ENCODE data around the gene PLCH1.
A peak's percentile ranks its signal among the peaks of the same experiment; 100 is the strongest.

PLCH1 gene

GRCh38 chr3:155595371-155595770 is 149.5 kb downstream of the PLCH1 start:
- no peaks in the 10 kb centered on the region for H3K4me1 Mint-ChIP-seq
- no peak for DNase-seq (ENCODE audit: low spot score in 2 of 2)
- H3K27ac Mint-ChIP-seq: no peak overlapping the region
- H3K9me3 Mint-ChIP-seq: no peaks in the 10 kb centered on the region
- H3K36me3 Mint-ChIP-seq: no peaks in the 10 kb centered on the region
- H3K4me3 Mint-ChIP-seq: no peak overlapping the region
- no peak for ATAC-seq

GRCh38 chr3:155594526-155595187 is 150.2 kb downstream of the PLCH1 start:
- Mint-ChIP-seq H3K36me3 (no peaks in the 10 kb centered on the region), H3K4me1 (no peaks in the 10 kb centered on the region), H3K9me3 (no peaks in the 10 kb centered on the region), H3K4me3 (no peak overlapping the region), H3K27ac (no peak overlapping the region)
- ATAC-seq (no peak), DNase-seq (ENCODE audit: low spot score in 2 of 2) (no peak)

GRCh38 chr3:155587581-155587980 is 157.3 kb downstream of the PLCH1 start:
- no peak for ATAC-seq
- Mint-ChIP-seq H3K36me3 (no peaks in the 10 kb centered on the region), H3K4me3 (no peak overlapping the region), H3K9me3 (no peaks in the 10 kb centered on the region), H3K4me1 (no peaks in the 10 kb centered on the region), H3K27ac (no peak overlapping the region)
- no peak for DNase-seq (ENCODE audit: low spot score in 2 of 2)

GRCh38 chr3:155585384-155585783 is 159.5 kb downstream of the PLCH1 start:
- no peak for ATAC-seq
- no peak for DNase-seq (ENCODE audit: low spot score in 2 of 2)
- H3K4me1 Mint-ChIP-seq: no peaks in the 10 kb centered on the region
- no peaks in the 10 kb centered on the region for H3K9me3 Mint-ChIP-seq
- no peak overlapping the region for H3K27ac Mint-ChIP-seq
- no peaks in the 10 kb centered on the region for H3K36me3 Mint-ChIP-seq
- H3K4me3 Mint-ChIP-seq: no peak overlapping the region

GRCh38 chr3:155581579-155581978 is 163.3 kb downstream of the PLCH1 start:
- ATAC-seq (no peak), DNase-seq (ENCODE audit: low spot score in 2 of 2) (no peak)
- H3K9me3 Mint-ChIP-seq: no peaks in the 10 kb centered on the region
- no peaks in the 10 kb centered on the region for H3K36me3 Mint-ChIP-seq
- no peak overlapping the region for H3K4me3 Mint-ChIP-seq
- H3K4me1 Mint-ChIP-seq: no peaks in the 10 kb centered on the region
- no peak overlapping the region for H3K27ac Mint-ChIP-seq

DNA sequence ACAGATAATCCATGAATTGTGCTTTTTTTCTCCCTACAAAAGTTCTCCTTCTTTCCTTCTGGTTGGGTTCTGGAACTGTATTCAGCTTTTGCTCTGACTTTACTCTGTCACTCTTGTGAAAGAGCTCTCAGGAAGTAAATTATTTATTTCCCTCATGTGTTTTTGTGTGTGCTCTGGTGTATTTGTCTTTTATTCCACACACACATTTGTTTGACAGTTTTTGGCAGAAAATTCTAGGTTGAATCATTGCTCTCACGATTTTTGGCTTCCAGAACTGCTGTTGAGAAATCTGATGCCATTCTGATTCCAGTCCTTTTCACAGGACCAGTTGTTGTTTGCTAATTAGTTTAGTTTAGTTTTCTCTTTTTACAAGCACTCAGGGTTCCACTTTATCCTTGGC is 172.8 kb downstream of the PLCH1 start:
- Mint-ChIP-seq H3K4me1 (no peaks in the 10 kb centered on the region), H3K9me3 (no peaks in the 10 kb centered on the region), H3K27ac (no peak overlapping the region), H3K4me3 (no peak overlapping the region), H3K36me3 (no peaks in the 10 kb centered on the region)
- no peak for DNase-seq (ENCODE audit: low spot score in 2 of 2)
- no peak for ATAC-seq

GRCh38 chr3:155568295-155568694 is 176.6 kb downstream of the PLCH1 start:
- ATAC-seq: no peak
- Mint-ChIP-seq H3K36me3 (no peaks in the 10 kb centered on the region), H3K4me1 (no peaks in the 10 kb centered on the region)

GRCh38 chr3:155560594-155560993 is 184.3 kb downstream of the PLCH1 start:
- no peak overlapping the region for H3K27ac Mint-ChIP-seq
- no peaks in the 10 kb centered on the region for H3K9me3 Mint-ChIP-seq
- H3K36me3 Mint-ChIP-seq: no peaks in the 10 kb centered on the region
- H3K4me1 Mint-ChIP-seq: no peaks in the 10 kb centered on the region
- no peak for ATAC-seq
- H3K4me3 Mint-ChIP-seq: no peak overlapping the region
- DNase-seq (ENCODE audit: low spot score in 2 of 2): no peak

More at GRCh38 chr3:155568295-155568694, 176.6 kb downstream of the PLCH1 start:
- Mint-ChIP-seq H3K4me3 (no peak overlapping the region), H3K9me3 (no peaks in the 10 kb centered on the region), H3K27ac (no peak overlapping the region)
- no peak for DNase-seq (ENCODE audit: low spot score in 2 of 2)

GRCh38 chr3:155560135-155560534 is 184.7 kb downstream of the PLCH1 start:
- Mint-ChIP-seq H3K36me3 (no peaks in the 10 kb centered on the region), H3K27ac (no peak overlapping the region), H3K4me3 (no peak overlapping the region), H3K9me3 (no peaks in the 10 kb centered on the region), H3K4me1 (no peaks in the 10 kb centered on the region)
- DNase-seq (ENCODE audit: low spot score in 2 of 2) (no peak), ATAC-seq (no peak)

DNA sequence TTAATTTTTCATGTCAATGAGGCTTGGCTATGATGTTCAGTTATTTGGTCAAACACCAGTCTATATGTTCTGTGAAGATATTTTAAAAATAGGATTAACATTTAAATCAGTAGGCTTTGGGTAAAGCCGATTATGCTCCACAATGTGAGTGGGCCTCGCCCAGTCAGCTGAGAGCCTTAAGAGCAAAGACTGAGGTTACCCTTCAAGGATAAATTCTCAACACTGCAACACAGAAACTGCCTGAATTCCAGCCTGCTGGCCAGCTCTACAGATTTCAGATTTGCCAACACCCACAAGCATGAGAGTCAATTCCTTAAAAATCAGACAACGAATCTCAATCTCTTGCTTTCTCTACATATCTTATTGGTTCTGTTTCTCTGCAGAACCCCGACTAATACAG is 188.3 kb downstream of the PLCH1 start:
- Mint-ChIP-seq H3K4me3 (no peak overlapping the region), H3K36me3 (no peaks in the 10 kb centered on the region), H3K4me1 (no peaks in the 10 kb centered on the region), H3K9me3 (no peaks in the 10 kb centered on the region), H3K27ac (no peak overlapping the region)
- DNase-seq (ENCODE audit: low spot score in 2 of 2) (no peak), ATAC-seq (no peak)

- no peaks in the 10 kb centered on the region for H3K4me1 Mint-ChIP-seq
- no peak overlapping the region for H3K4me3 Mint-ChIP-seq
These were observed 189.3 kb downstream of the PLCH1 start for GRCh38 chr3:155555479-155556060.

GRCh38 chr3:155554777-155555451 is 190.0 kb downstream of the PLCH1 start:
- Mint-ChIP-seq H3K36me3 (no peaks in the 10 kb centered on the region), H3K4me3 (no peak overlapping the region), H3K9me3 (no peaks in the 10 kb centered on the region), H3K4me1 (no peaks in the 10 kb centered on the region), H3K27ac (no peak overlapping the region)
- DNase-seq (ENCODE audit: low spot score in 2 of 2) (no peak), ATAC-seq (no peak)

More at GRCh38 chr3:155555479-155556060, 189.3 kb downstream of the PLCH1 start:
- Mint-ChIP-seq H3K36me3 (no peaks in the 10 kb centered on the region), H3K9me3 (no peaks in the 10 kb centered on the region), H3K27ac (no peak overlapping the region)
- no peak for ATAC-seq
- DNase-seq (ENCODE audit: low spot score in 2 of 2): no peak

- H3K4me3 Mint-ChIP-seq: no peak overlapping the region
- no peak for DNase-seq (ENCODE audit: low spot score in 2 of 2)
- H3K9me3 Mint-ChIP-seq: no peaks in the 10 kb centered on the region
- H3K4me1 Mint-ChIP-seq: no peaks in the 10 kb centered on the region
- peak; percentile 54 for ATAC-seq
- H3K36me3 Mint-ChIP-seq: no peaks in the 10 kb centered on the region
- H3K27ac Mint-ChIP-seq: no peak overlapping the region
These were observed 191.1 kb downstream of the PLCH1 start for GRCh38 chr3:155553780-155554179.

DNA sequence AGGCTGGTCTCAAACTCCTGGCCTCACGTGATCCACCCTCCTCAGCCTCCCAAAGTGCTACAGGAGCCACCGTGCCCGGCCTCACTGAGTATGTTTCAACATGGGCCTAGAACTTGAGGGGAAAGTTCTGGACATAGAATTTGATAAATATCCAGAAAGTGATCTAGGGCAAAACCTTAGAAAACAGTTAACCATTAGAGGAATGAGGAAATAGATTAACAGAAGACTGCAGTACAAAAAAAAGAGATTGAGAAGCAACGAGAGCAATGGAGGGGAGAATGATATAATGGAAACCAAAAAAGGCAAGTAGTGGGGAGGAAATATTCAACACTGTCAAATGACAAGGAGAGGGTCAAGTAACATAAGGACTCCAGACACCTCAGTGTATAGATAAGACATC is 191.5 kb downstream of the PLCH1 start:
- ATAC-seq: no peak
- Mint-ChIP-seq H3K4me1 (no peaks in the 10 kb centered on the region), H3K9me3 (no peaks in the 10 kb centered on the region), H3K27ac (no peak overlapping the region), H3K4me3 (no peak overlapping the region), H3K36me3 (no peaks in the 10 kb centered on the region)
- DNase-seq (ENCODE audit: low spot score in 2 of 2): no peak

DNA sequence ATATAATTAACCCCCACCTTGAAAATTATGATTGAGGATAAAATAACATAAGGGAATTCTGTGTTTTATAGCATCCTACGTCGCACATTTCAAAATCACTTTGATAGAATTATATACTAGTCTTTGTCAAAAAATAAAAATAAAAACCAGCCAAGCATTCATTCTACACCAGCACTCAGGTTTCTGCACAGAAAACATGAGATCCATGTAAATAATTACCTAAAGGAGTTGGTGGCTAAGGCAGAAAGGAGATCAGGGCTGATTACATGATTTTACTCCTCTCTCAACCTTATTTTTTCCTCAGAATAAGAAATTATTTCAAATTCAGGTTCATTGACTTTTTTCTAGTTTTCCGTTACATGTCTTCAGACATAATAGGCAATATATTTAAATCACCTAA is 194.5 kb downstream of the PLCH1 start:
- ATAC-seq (no peak), DNase-seq (ENCODE audit: low spot score in 2 of 2) (no peak)
- Mint-ChIP-seq H3K27ac (no peak overlapping the region), H3K4me1 (no peaks in the 10 kb centered on the region), H3K9me3 (no peaks in the 10 kb centered on the region), H3K36me3 (no peaks in the 10 kb centered on the region), H3K4me3 (no peak overlapping the region)

DNA sequence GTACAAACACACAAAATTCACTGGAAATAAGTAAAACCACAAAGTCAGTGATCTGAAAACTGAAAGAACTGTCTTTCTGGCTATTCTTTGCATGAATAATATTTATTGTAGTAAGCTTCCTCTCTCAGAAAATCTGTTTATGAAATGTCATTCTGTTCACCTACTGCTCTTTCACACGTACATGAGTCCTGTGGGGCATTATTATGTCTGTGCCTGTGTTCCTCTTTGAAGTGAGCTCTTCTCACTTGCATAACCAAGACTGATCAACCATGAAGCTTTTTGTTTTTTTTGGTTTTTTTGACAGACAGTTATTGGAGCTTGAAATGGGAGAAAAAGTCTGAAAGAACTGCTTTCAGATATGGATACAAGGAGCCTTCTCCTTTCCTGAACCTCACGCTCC is 195.8 kb downstream of the PLCH1 start:
- H3K36me3 Mint-ChIP-seq: no peaks in the 10 kb centered on the region
- no peak overlapping the region for H3K27ac Mint-ChIP-seq
- no peak overlapping the region for H3K4me3 Mint-ChIP-seq
- ATAC-seq: peak; percentile 52
- H3K9me3 Mint-ChIP-seq: no peaks in the 10 kb centered on the region
- no peak for DNase-seq (ENCODE audit: low spot score in 2 of 2)
- no peaks in the 10 kb centered on the region for H3K4me1 Mint-ChIP-seq

All from stimulated activated effector memory CD8-positive, alpha-beta T cell treated with anti-CD3 and anti-CD28 coated beads, Interleukin-12 subunit alpha, Interleukin-12 subunit beta, amount 100 ng/mL, for 72 hours (primary cell).